ENCODE measurements around the gene NRIP1.

DNA sequence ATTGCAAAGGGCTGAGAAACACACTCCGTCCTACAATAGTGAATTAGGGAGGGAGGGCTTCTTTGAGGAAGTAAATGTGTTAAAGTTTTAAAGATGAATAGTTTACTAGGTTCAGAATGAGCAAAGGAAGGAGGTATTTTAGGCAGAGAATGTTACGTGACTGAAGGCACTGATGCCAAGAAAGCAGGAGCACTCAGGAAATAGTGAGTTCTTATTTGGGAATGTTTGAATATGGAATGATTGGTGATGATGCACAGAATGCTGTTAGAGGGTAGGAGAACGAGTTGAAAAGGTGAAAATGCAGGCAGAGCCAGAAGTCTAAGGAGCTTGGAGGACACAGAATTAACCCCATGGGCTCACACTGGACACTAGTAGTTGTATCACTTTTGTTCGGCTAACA is 108.0 kb downstream of the NRIP1 start:
- TF ChIP-seq, protein P1, sequence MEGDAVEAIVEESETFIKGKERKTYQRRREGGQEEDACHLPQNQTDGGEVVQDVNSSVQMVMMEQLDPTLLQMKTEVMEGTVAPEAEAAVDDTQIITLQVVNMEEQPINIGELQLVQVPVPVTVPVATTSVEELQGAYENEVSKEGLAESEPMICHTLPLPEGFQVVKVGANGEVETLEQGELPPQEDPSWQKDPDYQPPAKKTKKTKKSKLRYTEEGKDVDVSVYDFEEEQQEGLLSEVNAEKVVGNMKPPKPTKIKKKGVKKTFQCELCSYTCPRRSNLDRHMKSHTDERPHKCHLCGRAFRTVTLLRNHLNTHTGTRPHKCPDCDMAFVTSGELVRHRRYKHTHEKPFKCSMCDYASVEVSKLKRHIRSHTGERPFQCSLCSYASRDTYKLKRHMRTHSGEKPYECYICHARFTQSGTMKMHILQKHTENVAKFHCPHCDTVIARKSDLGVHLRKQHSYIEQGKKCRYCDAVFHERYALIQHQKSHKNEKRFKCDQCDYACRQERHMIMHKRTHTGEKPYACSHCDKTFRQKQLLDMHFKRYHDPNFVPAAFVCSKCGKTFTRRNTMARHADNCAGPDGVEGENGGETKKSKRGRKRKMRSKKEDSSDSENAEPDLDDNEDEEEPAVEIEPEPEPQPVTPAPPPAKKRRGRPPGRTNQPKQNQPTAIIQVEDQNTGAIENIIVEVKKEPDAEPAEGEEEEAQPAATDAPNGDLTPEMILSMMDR (IDR thresholded peaks at IDR 0.05): no peak
- TF ChIP-seq EZH2 (IDR thresholded peaks at IDR 0.05; ENCODE audit: borderline replicate concordance, insufficient read depth, low read depth, low read length, poor library complexity, severe bottlenecking): no peak

Data from B cell (primary cell).